ENCODE data around the gene UEVLD. TPM values are rescaled to one million over a fixed set of nuclear protein-coding genes. Genes with fewer than 3 reads are reported as not detected.

Gene UEVLD
- total RNA-seq, 1 donor from 2014 or later: 20.1 TPM

GRCh38 chr11:18502352-18502751, 86.2 kb downstream of the UEVLD start:
- Histone ChIP-seq H3K9ac (ENCODE audit: low read length) (no peak overlapping the region), H3K4me3 (ENCODE audit: insufficient read depth, low read depth, low read length) (no peak overlapping the region), H2AFZ (ENCODE audit: low read depth, low read length) (no peak overlapping the region), H3K27ac (ENCODE audit: low read depth, low read length) (no peak overlapping the region), H3K79me2 (ENCODE audit: insufficient read depth, low read length) (no peaks in the 10 kb centered on the region), H3K27me3 (ENCODE audit: insufficient read depth, low read length) (no peaks in the 10 kb centered on the region), H3K4me1 (ENCODE audit: insufficient read depth, low read length) (no peaks in the 10 kb centered on the region), H3K4me2 (ENCODE audit: low read length) (no peak overlapping the region), H3K36me3 (ENCODE audit: insufficient read depth, low read length) (peaks cover 31% of the 10 kb centered on the region), H4K20me1 (ENCODE audit: insufficient read depth, low read length) (no peaks in the 10 kb centered on the region), H3K9me3 (ENCODE audit: insufficient read depth, low read depth, low read length) (no peaks in the 10 kb centered on the region)
- FAIRE-seq: no peak
- H3K4me1 Mint-ChIP-seq (ENCODE audit: low read depth, unreplicated experiment): peaks cover 3% of the 10 kb centered on the region
- DNase-seq (ENCODE audit: low read depth): no peak
- no peak overlapping the region for H3K4me3 Mint-ChIP-seq (ENCODE audit: unreplicated experiment)
- H3K36me3 Mint-ChIP-seq (ENCODE audit: low read depth, unreplicated experiment): peaks cover 14% of the 10 kb centered on the region
- no peaks in the 10 kb centered on the region for H3K27me3 Mint-ChIP-seq (ENCODE audit: low read depth, unreplicated experiment)
- H3K27ac Mint-ChIP-seq (ENCODE audit: unreplicated experiment): no peak overlapping the region
- TF ChIP-seq EZH2 (IDR thresholded peaks at IDR 0.05; ENCODE audit: insufficient read depth, low read length): no peak
- H3K9me3 Mint-ChIP-seq (ENCODE audit: unreplicated experiment): no peaks in the 10 kb centered on the region

- Histone ChIP-seq H2AFZ (ENCODE audit: low read depth, low read length) (no peak overlapping the region), H3K9me3 (ENCODE audit: insufficient read depth, low read depth, low read length) (no peaks in the 10 kb centered on the region), H4K20me1 (ENCODE audit: insufficient read depth, low read length) (no peaks in the 10 kb centered on the region), H3K27ac (ENCODE audit: low read depth, low read length) (no peak overlapping the region), H3K79me2 (ENCODE audit: insufficient read depth, low read length) (no peaks in the 10 kb centered on the region), H3K4me2 (ENCODE audit: low read length) (no peak overlapping the region), H3K9ac (ENCODE audit: low read length) (no peak overlapping the region), H3K36me3 (ENCODE audit: insufficient read depth, low read length) (peaks cover 28% of the 10 kb centered on the region), H3K27me3 (ENCODE audit: insufficient read depth, low read length) (no peaks in the 10 kb centered on the region), H3K4me3 (ENCODE audit: insufficient read depth, low read depth, low read length) (no peak overlapping the region), H3K4me1 (ENCODE audit: insufficient read depth, low read length) (no peaks in the 10 kb centered on the region)
- no peak overlapping the region for H3K27ac Mint-ChIP-seq (ENCODE audit: unreplicated experiment)
- DNase-seq (ENCODE audit: low read depth) (no peak), FAIRE-seq (no peak)
- no peaks in the 10 kb centered on the region for H3K27me3 Mint-ChIP-seq (ENCODE audit: low read depth, unreplicated experiment)
- H3K36me3 Mint-ChIP-seq (ENCODE audit: low read depth, unreplicated experiment): peaks cover 14% of the 10 kb centered on the region
- no peak overlapping the region for H3K4me3 Mint-ChIP-seq (ENCODE audit: unreplicated experiment)
- H3K9me3 Mint-ChIP-seq (ENCODE audit: unreplicated experiment): no peaks in the 10 kb centered on the region
- TF ChIP-seq, protein P1, sequence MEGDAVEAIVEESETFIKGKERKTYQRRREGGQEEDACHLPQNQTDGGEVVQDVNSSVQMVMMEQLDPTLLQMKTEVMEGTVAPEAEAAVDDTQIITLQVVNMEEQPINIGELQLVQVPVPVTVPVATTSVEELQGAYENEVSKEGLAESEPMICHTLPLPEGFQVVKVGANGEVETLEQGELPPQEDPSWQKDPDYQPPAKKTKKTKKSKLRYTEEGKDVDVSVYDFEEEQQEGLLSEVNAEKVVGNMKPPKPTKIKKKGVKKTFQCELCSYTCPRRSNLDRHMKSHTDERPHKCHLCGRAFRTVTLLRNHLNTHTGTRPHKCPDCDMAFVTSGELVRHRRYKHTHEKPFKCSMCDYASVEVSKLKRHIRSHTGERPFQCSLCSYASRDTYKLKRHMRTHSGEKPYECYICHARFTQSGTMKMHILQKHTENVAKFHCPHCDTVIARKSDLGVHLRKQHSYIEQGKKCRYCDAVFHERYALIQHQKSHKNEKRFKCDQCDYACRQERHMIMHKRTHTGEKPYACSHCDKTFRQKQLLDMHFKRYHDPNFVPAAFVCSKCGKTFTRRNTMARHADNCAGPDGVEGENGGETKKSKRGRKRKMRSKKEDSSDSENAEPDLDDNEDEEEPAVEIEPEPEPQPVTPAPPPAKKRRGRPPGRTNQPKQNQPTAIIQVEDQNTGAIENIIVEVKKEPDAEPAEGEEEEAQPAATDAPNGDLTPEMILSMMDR (IDR thresholded peaks at IDR 0.05; ENCODE audit: insufficient read depth, low read depth, low read length): no peak
- TF ChIP-seq EZH2 (IDR thresholded peaks at IDR 0.05; ENCODE audit: insufficient read depth, low read length): no peak
- peaks cover 3% of the 10 kb centered on the region for H3K4me1 Mint-ChIP-seq (ENCODE audit: low read depth, unreplicated experiment)
Observed at GRCh38 chr11:18501629-18502028, 86.9 kb downstream of the UEVLD start.

- TF ChIP-seq EZH2 (IDR thresholded peaks at IDR 0.05; ENCODE audit: insufficient read depth, low read length): no peak
- TF ChIP-seq, protein P1 (IDR thresholded peaks at IDR 0.05; ENCODE audit: insufficient read depth, low read depth, low read length): no peak
- no peaks in the 10 kb centered on the region for H3K9me3 Mint-ChIP-seq (ENCODE audit: unreplicated experiment)
Observed at GRCh38 chr11:18498039-18498438, 90.5 kb downstream of the UEVLD start.

More at GRCh38 chr11:18498039-18498438, 90.5 kb downstream of the UEVLD start:
- H3K79me2 ChIP-seq (ENCODE audit: insufficient read depth, low read length): no peaks in the 10 kb centered on the region
- H3K36me3 ChIP-seq (ENCODE audit: insufficient read depth, low read length): peaks cover 25% of the 10 kb centered on the region
- H3K4me1 ChIP-seq (ENCODE audit: insufficient read depth, low read length): no peaks in the 10 kb centered on the region
- no peak overlapping the region for H3K4me2 ChIP-seq (ENCODE audit: low read length)
- peaks cover 14% of the 10 kb centered on the region for H3K36me3 Mint-ChIP-seq (ENCODE audit: low read depth, unreplicated experiment)
- H3K27ac ChIP-seq (ENCODE audit: low read depth, low read length): no peak overlapping the region
- H3K4me3 Mint-ChIP-seq (ENCODE audit: unreplicated experiment): no peak overlapping the region
- H2AFZ ChIP-seq (ENCODE audit: low read depth, low read length): no peak overlapping the region
- H4K20me1 ChIP-seq (ENCODE audit: insufficient read depth, low read length): peaks cover 4% of the 10 kb centered on the region
- H3K4me1 Mint-ChIP-seq (ENCODE audit: low read depth, unreplicated experiment): peaks cover 7% of the 10 kb centered on the region
- no peaks in the 10 kb centered on the region for H3K27me3 Mint-ChIP-seq (ENCODE audit: low read depth, unreplicated experiment)
- H3K9me3 ChIP-seq (ENCODE audit: insufficient read depth, low read depth, low read length): no peaks in the 10 kb centered on the region
- FAIRE-seq: no peak
- H3K27me3 ChIP-seq (ENCODE audit: insufficient read depth, low read length): no peaks in the 10 kb centered on the region
- no peak overlapping the region for H3K9ac ChIP-seq (ENCODE audit: low read length)
- H3K27ac Mint-ChIP-seq (ENCODE audit: unreplicated experiment): no peak overlapping the region
- DNase-seq (ENCODE audit: low read depth): no peak
- H3K4me3 ChIP-seq (ENCODE audit: insufficient read depth, low read depth, low read length): no peak overlapping the region

Measured in astrocyte (in vitro differentiated cells and primary cell).